NCI-H128 (cell line): ENCODE measurements around the gene ARL15.

ENCODE experiments used
- DNase-seq: peaks from one replicate; lab custom pipeline; 2025; ENCODE audit not compliant: unreplicated experiment; lab: John Stamatoyannopoulos, UW

ARL15 gene

DNA sequence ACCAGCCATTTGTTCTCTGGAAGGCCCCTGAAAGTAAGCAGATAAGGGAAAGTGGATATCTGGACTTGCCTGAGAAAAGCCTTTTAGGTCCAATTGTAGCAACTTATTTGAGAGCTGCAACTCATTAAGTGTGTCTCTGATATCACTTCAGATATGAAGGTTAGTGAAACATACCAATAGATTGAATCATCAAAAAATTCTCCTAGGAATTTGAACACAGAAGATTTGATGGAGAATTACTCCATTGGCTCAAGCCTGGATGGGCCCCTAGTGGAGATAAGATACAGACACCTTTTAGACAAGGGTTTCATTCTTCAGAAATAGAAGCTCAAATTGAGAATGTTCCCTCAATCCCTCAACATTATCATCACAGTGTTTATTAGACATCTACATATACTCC lies 393.3 kb downstream of the ARL15 start:
- no peak for DNase-seq

- no peak for DNase-seq
These were observed 395.3 kb downstream of the ARL15 start for GRCh38 chr5:53915120-53915519.

DNA sequence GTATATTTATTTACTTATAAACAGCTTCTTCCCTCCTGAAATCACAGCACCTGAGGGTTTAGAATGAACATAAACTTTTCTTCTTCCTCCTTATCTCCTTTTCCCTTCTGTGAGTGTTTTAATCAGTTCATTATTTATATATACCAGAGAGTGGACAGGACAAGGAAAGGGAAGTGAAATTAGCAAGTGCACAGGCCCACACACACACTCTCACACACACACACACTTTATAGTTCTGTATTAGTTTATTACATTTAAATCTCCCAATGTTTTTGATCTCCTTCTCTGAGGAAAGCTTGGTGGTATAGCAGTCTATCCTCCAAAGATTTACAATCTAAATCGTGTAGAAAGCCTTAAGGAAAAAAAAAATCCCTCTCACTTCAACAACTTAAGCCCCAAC lies 396.4 kb downstream of the ARL15 start:
- DNase-seq, result no peak

GRCh38 chr5:53908757-53909156 lies 401.6 kb downstream of the ARL15 start:
- DNase-seq, result no peak

- DNase-seq, result no peak
These were observed 402.5 kb downstream of the ARL15 start for GRCh38 chr5:53907827-53908226.

DNA sequence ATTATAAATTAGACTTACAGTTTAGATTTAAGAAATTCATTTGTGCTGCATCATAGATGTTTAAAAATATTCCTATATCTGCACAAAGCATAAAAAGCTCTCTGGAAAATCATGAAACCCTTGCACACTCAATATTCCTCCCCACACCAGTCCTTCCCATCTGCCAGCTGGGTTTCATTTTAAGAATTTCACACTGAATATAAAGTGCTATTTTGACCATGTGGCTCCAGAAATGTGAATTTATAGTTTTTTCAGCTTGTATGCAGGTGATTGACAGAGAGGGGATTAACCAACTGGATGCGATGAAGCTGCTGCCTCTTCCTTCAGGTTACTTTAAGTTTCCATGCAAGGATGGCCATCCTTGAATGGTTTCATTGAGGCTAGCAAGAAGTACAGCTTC lies 403.6 kb downstream of the ARL15 start:
- DNase-seq, result no peak

- no peak for DNase-seq
These were observed 408.0 kb downstream of the ARL15 start for GRCh38 chr5:53902296-53902907.

DNA sequence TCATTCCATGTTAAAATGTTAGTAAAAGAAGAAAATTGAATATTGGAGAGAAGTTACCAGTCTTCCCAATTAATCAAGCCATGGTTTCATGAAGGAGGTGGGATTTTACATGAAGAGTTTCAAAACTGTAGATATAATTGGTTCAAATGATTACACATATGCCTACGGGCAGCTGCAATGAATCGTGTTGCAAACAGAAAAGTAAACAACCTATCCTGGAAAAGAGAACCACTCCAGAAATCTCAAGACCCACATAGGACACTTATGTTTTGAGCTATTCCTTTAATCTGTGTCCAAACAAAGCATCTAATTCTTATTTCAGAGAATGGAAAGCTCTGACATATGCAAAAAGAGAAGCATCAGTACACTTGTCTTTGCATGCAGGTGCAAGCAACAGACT lies 409.7 kb downstream of the ARL15 start:
- DNase-seq, result peak; percentile 17

DNA sequence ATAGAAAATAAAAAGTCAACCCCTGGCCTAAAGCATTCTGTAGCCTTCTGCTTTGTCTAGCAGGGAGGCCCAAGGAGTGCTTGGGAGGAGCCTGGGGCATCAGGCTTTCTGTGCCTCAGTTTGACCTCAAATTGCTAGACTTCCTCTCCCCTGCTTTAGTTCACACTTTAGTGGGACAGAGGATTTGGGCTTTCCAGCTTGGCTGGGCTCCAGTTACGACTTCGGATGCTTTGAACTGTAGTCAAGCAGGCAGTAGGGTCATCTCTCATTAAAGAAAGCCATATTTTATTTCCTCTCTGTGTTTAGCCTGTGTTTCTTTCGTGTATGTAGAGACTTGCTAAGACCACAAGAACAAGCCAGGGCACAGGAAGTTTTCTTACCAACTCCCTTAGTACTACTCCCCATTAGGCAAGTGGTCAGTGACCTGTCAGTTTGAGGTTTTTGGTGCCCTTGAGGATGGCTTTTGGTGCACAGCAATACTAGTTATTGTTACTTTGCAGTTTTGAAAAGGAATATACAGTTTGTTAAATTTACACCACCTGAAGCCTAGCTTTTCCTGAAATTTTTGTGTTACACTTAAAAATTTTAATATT lies 415.2 kb downstream of the ARL15 start:
- DNase-seq, result no peak

DNA sequence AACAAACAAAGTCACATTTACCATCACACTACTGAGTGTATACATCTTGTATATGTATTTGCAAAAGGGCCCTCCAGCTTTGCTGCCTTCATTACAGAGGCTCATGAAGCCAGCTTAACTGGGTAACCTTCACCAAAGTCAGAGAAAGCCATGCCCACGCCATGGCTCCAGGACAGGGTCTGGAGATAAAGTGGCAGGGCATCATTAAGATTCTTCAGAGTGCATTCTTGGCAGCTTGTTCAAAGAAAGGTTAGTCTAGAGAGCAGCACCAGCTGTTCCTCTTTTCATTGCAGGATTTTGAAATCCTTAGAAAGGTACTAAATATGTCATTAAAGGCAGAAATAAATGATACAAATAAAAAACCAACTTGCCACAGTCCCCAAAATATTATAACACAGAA lies 416.7 kb downstream of the ARL15 start:
- DNase-seq, result no peak

GRCh38 chr5:53892224-53892623 lies 418.1 kb downstream of the ARL15 start:
- DNase-seq, result no peak

DNA sequence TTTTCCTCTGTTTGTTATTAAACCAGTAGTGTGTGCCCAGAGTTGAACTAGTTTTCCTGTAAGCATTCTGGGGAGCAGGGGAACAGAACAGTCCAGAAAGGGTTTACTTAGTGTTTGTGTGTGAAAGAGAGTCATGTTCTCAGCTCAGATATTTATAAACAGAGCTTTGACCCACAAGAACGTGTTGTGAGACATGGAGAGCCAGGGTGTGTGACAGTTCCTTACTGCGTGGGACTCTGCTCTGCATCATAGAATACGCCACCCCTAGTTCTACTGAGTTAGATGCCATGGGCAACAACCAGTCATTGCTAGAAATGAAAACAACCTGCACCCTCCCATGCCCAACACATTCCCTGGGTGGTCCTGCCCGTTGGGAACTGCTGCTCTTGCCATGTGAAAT lies 419.2 kb downstream of the ARL15 start:
- DNase-seq, result no peak

GRCh38 chr5:53890490-53890889 lies 419.9 kb downstream of the ARL15 start:
- DNase-seq, result no peak

GRCh38 chr5:53884844-53885243 lies 425.5 kb downstream of the ARL15 start:
- no peak for DNase-seq

DNA sequence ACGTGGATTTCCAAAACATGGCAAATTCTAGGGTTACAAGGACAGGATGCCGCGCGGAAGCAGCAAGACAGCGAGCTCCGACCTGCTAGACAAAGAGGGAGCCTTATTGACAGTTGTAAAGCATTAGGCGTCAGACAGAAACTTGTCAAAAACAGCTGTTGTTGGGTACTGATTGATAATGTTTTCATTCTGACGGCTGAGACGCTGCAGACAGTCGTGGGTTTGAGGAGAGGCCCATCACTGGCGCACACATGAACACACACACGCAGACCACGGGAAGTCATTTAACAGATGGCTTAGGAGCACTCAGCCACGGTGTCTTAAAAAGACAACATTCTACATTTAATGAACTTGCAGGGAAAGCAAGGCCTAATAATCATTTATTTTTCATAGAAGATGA lies 426.0 kb downstream of the ARL15 start:
- no peak for DNase-seq

DNA sequence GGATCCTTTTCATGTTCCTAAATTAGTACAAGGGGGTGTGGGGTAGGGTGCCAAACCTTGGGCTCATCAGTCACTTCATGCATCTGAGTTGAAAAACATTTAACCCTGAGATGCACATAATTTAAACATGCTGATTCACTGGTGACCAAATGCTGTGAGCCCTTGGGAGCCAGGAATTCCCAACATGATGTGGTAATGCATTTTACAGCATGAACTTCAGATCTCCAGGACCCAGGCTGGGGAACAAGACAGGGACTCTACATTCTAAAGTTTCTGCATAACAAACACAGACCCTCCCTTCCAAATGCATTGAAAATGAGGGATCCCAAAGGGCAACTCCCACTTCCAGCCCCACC lies 427.7 kb downstream of the ARL15 start:
- DNase-seq, result no peak

- DNase-seq, result no peak
These were observed 428.2 kb downstream of the ARL15 start for GRCh38 chr5:53882006-53882675.

DNA sequence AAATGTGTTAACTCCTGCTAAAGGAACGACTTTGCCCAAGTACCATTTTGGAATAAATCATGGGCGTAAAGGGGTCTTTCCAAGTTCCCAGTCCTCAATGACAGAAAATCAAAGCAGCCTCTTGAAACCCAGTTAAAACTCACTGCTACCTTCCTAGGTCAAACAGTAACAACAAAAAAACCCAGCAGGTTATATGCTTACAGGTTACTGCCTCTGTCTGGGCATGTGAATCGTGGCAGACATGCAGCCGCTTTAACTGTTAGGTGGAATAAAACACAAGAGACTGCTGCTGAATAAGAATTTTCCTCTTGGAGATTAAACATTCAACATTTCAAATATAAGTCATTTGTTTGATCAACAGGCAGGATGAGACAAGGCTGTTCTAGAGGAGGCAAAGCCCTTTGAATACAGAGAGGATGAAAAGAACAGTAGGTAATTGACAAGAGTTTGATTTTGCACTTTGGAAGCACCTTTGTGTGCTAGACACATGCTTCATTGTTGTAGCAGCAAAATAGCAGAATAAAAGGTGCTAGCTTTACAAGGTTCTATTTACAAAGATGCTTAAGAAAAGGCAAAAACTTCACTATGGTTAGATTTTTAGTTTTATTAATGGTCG lies 430.6 kb downstream of the ARL15 start:
- no peak for DNase-seq

- DNase-seq, result no peak
These were observed 432.4 kb downstream of the ARL15 start for GRCh38 chr5:53878015-53878414.

- no peak for DNase-seq
These were observed 433.1 kb downstream of the ARL15 start for GRCh38 chr5:53877243-53877642.

- DNase-seq, result no peak
These were observed 436.0 kb downstream of the ARL15 start for GRCh38 chr5:53874409-53874808.

DNA sequence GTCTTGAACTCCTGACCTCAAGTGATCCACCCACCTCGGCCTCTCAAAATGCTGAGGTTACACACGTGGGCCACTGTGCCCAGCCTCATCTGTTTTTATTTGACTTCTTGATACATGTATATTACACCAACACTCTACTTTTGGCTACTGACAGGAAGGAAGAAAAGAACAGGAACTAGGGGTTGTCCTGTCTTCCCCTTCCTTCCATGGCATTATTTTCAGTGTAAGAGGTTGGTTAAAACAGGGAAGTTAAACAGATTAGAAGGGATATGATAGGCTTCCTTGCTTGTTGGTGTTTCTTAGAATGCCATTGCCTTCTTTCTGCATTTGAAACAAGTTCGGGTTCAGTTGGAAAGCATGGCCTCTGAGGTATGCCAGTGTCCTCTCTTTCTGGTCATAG lies 437.1 kb downstream of the ARL15 start:
- DNase-seq, result no peak
